ENCODE measurements around the gene UBXN2A.

UBXN2A gene

GRCh38 chr2:23939987-23940717 is at the start of gene UBXN2A:
UBXN2A (plus strand) TSS chr2:23940463; CDS start chr2:23958315, 17,852 bp downstream.
- peak; percentile 82 for DNase-seq

DNA sequence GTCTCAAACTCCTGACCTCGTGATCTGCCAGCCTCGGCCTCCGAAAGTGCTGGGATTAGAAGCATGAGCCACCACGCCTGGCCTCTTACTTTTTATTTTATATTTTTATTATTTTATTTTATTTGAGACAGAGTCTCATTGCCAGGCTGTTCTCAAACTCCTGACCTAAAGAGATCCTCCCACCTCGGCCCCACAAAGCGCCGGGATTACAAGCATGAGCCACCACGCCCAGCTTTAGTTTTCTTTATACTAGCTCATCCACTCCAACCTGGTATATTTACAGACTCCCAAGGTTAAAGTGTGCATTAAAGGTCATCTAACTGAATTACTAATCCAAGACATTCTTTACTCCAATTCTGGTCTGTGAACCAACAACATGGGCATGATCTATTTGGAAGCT is 40.1 kb upstream of the UBXN2A start:
- DNase-seq, result no peak

- DNase-seq, result no peak
Measured at GRCh38 chr2:23900541-23901322, 39.5 kb upstream of the UBXN2A start.

DNA sequence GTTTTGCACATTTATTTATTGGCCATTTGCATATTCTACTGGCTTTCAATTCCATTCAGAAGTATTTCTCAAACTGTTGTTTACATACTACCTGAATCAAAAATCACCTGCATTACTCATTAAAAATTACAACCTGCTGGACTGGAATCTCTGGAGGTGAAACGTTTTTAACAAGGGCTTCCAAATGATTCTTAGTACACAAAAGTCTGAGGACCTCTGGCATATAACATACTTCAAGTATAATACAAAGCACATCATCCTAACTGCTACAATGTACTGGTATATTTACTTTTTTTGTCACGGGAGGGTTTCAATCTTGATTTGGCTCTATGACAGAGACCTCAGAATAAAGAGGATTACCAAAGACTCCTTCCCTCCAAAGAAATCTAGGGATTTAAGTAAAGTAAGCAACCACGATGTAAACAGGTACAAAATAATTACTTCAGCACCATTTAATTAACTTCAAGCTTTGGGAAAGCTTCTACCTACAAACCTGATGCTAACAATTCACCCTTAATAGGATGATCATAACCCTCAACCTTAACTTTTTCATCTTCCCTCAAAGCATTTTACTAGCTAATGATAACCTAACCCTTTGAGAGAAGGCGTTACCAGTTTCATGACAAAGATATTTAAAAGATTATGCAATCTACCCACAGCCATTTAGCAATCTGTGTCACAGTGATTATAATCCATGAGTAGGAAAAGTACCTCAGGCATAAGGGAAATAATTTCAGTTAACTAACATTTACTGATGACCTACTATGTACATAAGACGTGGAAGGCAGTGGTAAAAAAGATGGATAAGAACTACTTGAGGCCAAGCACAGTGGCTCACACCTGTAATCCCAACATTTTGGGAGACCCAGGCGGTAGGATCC is 38.1 kb upstream of the UBXN2A start:
- DNase-seq, result no peak

GRCh38 chr2:23903034-23903433 is 37.2 kb upstream of the UBXN2A start:
- DNase-seq, result no peak

DNA sequence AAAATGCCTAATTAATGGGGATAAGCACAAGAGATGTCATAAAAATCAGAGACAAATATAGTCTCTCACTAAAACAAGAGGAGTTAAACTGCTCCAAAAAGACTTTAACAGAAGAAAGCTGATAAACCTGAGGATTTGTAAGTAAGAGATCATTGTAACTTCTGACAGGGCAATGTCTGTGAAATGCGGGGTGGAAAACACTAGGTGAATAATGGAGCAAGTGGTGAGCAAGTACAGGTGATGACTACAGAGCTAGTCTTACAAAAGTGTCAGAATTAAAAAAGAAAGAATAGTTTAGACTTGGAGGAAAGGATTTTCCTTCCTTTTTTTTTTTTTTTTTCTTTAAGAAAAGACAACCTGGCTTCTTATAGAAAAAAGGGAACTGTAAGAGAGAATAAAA is 36.0 kb upstream of the UBXN2A start:
- no peak for DNase-seq

DNA sequence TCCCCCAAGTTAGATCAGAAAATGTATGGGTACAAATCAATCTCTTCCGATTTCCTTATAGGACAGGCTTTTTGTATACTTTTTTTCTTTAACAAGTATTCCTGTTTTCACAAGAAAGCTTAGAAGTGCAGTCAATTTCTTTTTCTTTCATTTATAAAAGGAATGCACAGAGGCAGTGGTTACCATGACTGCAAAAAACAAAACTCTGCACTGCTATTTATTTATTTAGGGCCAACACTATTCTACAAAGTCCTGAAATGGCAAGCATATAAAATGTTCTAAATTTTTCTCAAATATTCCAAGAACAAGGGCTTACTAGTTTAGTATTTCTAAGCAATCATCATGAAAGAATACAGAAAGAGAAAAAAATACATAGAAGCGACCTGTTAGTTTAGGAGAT is 35.6 kb upstream of the UBXN2A start:
- DNase-seq, result no peak

- no peak for DNase-seq
Measured at GRCh38 chr2:23905155-23905554, 35.1 kb upstream of the UBXN2A start.

- no peak for DNase-seq
Measured at GRCh38 chr2:23912054-23912453, 28.2 kb upstream of the UBXN2A start.

DNA sequence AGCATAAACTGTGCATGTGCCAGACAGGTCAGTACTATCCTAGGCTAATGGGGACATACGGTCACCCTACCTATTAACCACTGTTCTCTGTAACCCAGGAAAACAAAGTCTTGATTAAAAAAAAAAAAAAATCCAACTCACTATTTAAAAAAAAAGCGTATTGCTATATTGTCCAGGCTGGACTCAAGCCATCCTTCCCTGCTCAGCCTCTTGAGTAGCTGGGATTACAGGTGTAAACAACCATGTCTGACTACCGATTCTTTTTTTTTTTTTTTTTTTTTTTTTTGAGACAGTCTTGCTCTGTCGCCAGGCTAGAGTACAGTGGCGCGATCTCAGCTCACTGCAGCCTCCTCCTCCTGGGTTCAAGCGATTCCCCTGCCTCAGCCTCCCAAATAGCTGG is 24.9 kb upstream of the UBXN2A start:
- no peak for DNase-seq

- DNase-seq, result no peak
Measured at GRCh38 chr2:23916727-23917405, 23.4 kb upstream of the UBXN2A start.

DNA sequence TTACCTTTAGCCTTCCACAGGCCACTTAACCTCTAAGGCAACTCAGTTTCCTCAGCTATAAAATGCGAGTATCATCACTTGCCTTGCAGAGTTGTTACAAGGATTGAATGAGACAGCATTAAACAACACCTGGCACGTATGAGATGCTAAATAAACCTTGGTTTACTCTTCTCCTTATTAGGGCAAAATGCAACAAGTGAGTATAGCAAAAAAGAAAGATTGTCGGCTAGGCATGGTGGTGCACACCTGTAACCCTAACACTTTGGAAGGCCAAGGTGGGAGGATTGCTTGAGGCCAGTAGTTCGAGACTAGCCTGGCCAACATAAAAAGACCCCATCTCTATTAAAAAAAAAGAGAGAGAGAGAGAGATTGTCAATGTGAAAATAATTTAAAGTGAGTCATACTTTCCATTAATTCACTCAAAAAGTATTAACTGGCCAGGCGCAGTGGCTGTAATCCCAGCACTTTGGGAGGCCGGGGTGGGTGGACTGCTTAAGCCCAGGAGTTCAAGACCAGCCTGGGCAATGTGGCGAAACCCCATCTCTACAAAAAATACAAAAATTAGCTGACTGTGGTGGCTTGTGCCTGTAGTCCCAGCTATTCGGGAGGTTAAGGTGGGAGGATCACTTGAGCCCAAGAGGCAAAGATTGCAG is 21.3 kb upstream of the UBXN2A start:
- no peak for DNase-seq

DNA sequence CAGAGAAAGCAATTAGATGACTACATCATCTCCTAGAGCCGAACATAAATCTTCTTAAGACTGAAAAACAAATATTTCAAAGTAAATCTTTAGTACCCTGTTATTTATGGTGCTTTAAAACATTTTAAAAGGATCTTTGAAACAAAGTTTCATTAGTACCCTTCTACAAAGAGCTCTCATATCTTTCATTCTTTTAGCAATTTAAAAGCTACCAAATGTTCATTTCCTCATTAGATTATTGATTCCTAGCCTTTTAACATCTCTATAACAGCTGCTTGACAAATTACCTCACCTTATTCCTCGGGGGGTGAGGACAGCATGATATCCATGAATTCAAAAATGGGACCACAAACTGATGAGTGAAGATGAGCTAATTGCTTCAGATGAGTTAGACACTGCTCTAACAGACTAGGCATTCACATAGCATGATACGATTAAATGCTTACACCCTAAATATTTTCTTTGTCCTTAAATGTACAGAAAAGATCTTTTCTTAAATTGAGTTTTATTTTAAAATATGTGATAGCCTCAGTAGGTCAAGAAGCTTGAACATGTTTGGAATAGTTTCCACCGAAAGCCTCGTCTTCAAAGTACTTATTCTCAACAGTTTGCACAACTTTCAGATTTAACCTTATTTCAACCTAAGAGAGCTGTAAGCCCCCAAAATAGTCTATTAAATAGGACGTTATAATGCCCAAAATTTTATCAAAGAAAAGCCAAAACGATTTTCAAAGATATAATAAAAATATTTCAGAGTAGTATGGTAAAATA is 15.5 kb upstream of the UBXN2A start:
- no peak for DNase-seq

- peak; percentile 75 for DNase-seq
Measured at GRCh38 chr2:23925702-23926289, 14.5 kb upstream of the UBXN2A start.

DNA sequence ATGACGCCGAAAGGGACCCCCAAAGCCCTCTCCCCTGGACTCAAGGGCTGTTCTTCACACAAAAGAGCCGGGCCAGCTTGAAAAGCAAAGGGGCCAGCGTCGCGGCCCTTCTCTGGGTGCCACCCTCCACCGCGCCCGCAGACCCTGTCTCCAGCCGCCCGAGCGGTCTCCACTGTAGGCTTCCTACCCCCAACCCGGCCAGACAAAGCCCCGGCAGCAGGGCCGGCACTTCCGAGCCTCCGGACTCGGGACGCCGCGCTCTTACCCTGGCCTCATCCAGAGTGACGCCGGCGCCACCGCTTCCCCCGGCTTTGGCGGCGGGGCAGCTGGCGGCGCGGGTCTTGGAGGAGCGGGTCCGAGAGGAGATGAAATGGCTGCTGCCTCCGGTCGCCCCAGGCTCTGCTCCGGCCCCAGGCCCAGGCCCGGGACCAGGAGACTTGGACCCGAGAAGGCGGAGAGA is 13.9 kb upstream of the UBXN2A start:
- DNase-seq, result no peak

DNA sequence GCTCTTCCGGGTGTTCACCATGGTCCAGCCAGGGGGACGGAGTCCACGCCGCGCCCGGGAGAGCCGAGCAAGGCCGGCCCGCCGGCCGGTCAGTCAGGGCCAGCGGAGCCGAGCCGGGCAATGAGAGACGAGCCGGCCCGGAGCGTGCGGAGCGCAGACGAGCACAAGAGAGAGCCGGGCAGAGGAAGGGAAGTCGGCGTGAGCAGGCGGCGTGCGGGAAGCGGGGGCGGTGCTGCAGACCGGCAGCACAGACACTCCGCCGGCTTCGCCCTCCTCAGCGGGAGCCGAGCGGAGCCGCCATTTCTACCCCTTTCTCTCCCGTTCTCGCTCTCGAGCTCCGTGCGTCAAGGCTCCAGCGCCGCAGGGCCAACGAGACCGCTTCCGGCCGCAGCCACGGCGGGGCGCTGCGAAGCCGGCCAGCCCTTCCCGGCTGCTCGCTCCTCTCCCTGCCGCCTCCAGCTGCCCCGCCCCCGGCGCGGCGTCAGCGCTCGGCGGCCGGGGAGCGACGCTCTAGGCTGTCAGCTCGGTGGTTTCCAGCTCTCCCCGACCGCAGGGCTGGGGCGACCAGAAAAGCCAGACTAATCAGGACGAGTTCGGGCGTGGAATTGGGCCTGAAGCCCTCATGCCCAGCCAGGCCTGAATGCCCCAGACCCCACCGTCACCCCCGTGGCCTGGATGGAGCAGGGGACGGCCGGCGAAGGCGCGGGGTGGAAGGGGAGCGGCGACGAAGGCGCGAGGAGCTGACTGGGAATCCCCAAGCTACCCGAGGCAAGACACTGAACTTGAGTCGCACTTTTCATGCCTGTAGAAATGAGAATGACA is 13.3 kb upstream of the UBXN2A start, which contains the start of gene ATAD2B:
TSS of gene ATAD2B (minus strand) at position 374 of the 822 bp plus-strand sequence. CDS start at position 21, 353 bp downstream.
- DNase-seq, result peak; percentile 97

DNA sequence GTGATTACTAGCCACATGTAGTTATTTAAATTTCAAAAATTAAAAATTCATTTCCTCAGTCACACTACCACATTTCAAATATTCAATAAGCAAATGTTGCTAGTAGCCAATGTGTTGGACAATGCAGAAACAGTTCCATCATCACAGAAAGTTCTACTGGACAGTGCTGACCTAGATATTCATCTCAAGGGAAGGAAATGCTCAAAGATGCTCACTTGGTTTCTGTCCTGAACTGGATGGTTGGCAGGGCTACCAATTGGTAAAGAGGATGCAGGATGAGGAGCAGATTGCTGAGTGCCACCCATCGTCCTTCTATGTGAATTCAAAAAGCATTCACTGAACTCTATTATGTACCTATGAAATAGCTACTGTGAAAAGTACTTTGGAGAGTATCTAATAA is 6.0 kb upstream of the UBXN2A start:
- no peak for DNase-seq

- peak; percentile 40 for DNase-seq
Measured at GRCh38 chr2:23940718-23941620, 706 bp downstream of the UBXN2A start.

- no peak for DNase-seq
Measured at GRCh38 chr2:23941644-23942043, 1.4 kb downstream of the UBXN2A start.

Measured in CD4-positive, alpha-beta T cell treated with Interleukin-12 subunit alpha and Interleukin-12 subunit beta, for 1 hour (primary cell).